Measurements from ENCODE around the gene PRR18.

The PRR18 gene

DNA sequence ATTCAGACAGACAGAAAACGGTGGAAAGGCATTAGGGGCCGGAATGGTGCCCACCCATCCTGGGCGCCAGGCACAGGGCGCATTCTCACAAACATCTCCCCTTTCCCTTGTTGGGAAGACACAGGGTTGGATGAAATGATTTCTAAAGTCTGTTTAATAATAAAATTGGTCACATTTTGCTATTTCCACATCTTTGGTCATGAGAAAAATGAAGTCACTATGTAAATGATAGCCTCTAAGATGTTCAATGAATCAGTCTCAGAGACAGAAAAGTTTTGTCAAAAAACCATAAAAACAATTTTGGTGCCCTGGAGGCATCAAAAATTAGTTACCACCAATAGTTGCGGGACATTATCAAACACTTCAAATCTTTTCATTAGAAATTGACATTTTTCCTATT, 40.7 kb downstream of the PRR18 start:
- H3K4me3 ChIP-seq (ENCODE audit: low read length): no peak overlapping the region
- no peak for DNase-seq (ENCODE audit: low read depth)
- TF ChIP-seq CTCF (conservative IDR thresholded peaks at IDR 0.05; ENCODE audit: low read length): no peak

GRCh38 chr6:166266336-166266735, 41.9 kb downstream of the PRR18 start:
- no peak for DNase-seq (ENCODE audit: low read depth)
- H3K4me3 ChIP-seq (ENCODE audit: low read length): no peak overlapping the region
- TF ChIP-seq CTCF (conservative IDR thresholded peaks at IDR 0.05; ENCODE audit: low read length): no peak

GRCh38 chr6:166262743-166263515, 45.3 kb downstream of the PRR18 start:
- TF ChIP-seq CTCF (conservative IDR thresholded peaks at IDR 0.05; ENCODE audit: low read length): no peak
- H3K4me3 ChIP-seq (ENCODE audit: low read length): no peak overlapping the region
- no peak for DNase-seq (ENCODE audit: low read depth)

DNA sequence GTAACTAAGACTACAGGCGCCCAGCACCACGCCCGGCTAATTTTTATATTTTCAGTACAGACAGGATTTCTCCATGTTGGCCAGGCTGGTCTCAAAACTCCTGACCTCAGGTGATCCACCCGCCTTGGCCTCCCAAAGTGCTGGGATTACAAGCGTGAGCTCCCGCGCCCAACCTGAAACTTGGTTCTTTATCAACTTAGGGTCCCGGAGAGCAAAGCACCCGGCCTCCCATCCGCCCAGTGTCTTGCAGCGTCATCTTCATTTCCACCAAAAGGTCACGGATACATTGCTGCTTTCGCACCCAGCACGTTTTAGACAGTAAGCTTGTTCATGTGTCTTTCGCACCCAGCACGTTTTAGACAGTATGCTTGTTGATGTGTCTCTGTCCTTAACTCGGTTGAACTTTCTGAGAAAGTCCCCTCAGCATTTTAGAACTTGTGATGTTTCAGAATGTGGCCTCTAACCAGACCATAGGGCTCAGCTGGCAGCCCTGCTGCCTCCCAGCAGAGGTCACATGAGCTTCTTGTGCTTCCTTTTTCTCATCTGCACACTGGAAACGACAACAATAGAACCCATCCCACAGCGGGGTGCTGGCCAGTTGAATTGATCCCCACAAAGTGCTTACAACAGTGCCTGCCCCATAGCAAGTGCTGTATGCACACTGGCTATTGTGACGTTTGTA, 48.8 kb downstream of the PRR18 start:
- no peak overlapping the region for H3K4me3 ChIP-seq (ENCODE audit: low read length)
- DNase-seq (ENCODE audit: low read depth): no peak
- TF ChIP-seq CTCF (conservative IDR thresholded peaks at IDR 0.05; ENCODE audit: low read length): no peak

GRCh38 chr6:166258854-166259276, 49.3 kb downstream of the PRR18 start:
- no peak overlapping the region for H3K4me3 ChIP-seq (ENCODE audit: low read length)
- no peak for TF ChIP-seq CTCF (conservative IDR thresholded peaks at IDR 0.05; ENCODE audit: low read length)
- DNase-seq (ENCODE audit: low read depth): no peak

DNA sequence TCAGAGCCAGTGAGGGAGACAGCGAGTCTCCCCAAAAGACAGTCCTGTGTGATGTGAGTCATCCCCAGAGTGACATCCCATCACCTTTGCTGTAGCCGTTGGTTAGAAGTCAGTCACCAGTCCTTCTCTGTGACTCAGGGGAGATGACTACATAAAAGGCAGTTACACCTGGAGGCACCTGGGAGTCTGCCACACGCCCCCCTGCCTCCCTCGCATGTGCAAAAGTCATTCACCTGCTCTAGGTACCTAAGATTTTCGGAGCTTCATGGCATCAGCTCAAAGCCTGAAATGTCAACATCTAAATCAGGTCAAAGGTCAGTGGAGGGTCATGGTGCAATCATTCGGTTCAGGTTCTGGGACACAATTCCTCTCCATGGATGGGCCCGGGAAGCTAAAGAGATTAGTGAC, 50.3 kb downstream of the PRR18 start:
- DNase-seq (ENCODE audit: low read depth): no peak
- TF ChIP-seq CTCF (conservative IDR thresholded peaks at IDR 0.05; ENCODE audit: low read length): no peak
- no peak overlapping the region for H3K4me3 ChIP-seq (ENCODE audit: low read length)
